HFF-Myc (cell line): ENCODE results near the gene SIRPD.
"Not testable (repeated sequence)": the region's sequence is repeated elsewhere in the genome, so short reads cannot be mapped to it uniquely, and the experiment has no call there.

Source experiments
- DNase-seq: peaks from one replicate; pipeline ENCODE4 v3.0.0-alpha.2; 2011; ENCODE audit warnings: low read depth; ENCODE audit errors: extremely low read depth
- H3K4me3 ChIP-seq: replicated peaks from 2 replicates; pipeline ENCODE4 v1.5.1; 2011; ENCODE audit warnings: low read depth, mild to moderate bottlenecking, control low read depth, low read length
- CTCF ChIP-seq: IDR thresholded peaks from 2 replicates; pipeline ENCODE4 v1.5.1; 2012; ENCODE audit warnings: mild to moderate bottlenecking, low read depth, low read length, control low read depth; ENCODE audit errors: missing control alignments

SIRPD gene

DNA sequence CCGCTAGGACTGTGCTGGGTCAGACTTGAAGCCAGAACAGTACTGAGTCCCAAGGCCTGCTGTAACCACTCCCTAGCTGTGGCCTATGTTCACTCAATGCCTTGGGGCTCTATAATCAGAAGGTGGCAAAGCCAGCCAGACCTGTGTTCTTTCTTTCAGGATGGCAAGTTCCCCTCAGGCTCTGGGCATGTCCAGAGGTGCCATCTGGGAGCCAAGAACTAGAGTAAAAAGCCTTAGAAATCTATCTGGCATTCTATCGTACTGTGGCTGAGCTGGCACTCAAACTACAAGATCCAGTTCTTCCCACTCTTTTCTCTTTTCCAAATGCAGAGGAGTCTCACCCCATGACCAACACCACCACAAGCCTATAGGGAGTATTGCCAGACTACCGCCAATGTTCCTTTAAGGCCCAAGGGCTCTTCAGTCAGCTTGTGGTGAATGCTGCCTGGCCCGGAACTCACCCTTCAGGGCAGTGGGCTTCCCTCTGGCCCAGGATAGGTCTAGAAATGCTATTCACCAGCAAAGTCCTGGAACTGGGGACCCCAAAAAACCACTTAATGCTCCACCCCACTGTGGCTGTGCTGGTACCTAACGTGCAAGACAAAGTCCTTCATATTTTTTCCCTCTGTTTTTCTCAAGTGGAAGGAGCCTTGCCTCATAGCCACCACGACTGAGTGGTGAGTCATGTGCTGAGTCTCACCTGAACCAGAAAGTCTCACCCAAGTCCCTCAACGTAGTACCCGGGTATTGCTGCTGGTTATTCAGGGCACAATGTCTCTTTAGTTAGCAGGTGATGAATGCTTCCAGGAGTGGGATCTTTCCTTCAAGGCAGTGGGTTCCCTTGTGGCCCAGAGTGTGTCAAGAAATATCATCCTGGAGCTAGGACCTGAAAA lies 57.7 kb downstream of the SIRPD start:
- H3K4me3 ChIP-seq = no peak overlapping the region
- DNase-seq = no peak
- TF ChIP-seq CTCF = no peak

- DNase-seq, H3K4me3 ChIP-seq: not testable (repeated sequence)
These were observed 60.1 kb downstream of the SIRPD start for GRCh38 chr20:1497371-1497770.

DNA sequence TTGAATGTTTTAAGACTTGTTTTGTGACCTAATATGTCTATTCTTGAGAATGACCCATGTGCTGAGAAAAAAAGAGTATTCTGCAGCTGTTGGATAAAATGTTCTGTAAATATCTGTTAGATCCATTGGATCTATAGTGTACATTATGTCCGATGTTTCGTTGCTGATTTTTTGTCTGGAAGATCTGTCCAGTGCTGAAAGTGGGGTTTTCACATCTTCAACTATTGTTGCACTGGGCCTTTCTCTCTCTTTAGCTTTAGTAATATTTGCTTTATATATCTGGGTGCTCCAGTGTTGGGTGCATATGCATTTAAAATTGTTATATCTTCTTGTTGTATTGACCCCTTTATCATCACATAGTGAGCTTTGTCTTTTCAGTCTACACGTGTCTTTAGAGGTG lies 60.6 kb downstream of the SIRPD start:
- DNase-seq = no peak
- no peak for TF ChIP-seq CTCF
- H3K4me3 ChIP-seq = no peak overlapping the region

- H3K4me3 ChIP-seq = no peak overlapping the region
- no peak for DNase-seq
- no peak for TF ChIP-seq CTCF
These were observed 63.1 kb downstream of the SIRPD start for GRCh38 chr20:1494436-1494835.

- H3K4me3 ChIP-seq = no peak overlapping the region
- no peak for DNase-seq
- no peak for TF ChIP-seq CTCF
These were observed 64.0 kb downstream of the SIRPD start for GRCh38 chr20:1493536-1493935.

DNA sequence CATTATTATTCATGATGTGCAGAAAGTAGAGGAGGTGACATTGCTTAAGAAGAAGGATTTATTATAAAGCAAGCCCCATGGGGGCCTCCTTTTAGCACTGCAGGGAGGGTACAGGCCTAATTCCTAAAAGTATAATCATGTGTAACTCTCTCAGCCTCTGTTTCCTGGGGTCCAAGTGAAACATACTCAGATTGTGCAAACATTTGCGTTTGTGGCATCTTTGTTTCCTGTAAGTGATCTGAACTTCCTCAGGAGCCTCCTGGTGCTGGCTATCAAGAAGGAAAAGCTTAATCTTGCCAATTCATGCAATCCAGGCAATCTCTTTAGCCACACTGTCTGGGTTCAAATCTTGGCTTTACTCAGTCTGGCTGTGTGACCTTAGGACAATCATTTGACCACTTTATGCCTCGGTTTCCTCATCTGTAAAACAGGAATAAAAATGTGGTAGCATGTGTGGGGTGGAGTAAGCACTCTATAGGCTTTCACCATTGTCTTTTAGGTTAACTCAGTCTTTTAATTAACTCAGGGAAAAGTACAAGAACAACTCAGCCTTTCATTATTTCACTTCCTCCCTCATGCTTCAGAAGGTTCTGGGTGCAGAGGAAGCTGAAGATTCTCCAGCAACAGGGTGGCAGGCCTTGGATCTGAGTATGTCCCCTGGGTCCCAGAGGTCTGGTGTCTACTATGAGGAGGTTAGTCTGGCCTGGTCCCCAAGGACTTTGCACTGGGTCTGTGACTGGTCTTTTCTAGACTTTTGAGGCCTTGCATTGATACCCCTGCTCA lies 65.5 kb downstream of the SIRPD start:
- no peak for TF ChIP-seq CTCF
- no peak for DNase-seq
- H3K4me3 ChIP-seq = no peak overlapping the region

DNA sequence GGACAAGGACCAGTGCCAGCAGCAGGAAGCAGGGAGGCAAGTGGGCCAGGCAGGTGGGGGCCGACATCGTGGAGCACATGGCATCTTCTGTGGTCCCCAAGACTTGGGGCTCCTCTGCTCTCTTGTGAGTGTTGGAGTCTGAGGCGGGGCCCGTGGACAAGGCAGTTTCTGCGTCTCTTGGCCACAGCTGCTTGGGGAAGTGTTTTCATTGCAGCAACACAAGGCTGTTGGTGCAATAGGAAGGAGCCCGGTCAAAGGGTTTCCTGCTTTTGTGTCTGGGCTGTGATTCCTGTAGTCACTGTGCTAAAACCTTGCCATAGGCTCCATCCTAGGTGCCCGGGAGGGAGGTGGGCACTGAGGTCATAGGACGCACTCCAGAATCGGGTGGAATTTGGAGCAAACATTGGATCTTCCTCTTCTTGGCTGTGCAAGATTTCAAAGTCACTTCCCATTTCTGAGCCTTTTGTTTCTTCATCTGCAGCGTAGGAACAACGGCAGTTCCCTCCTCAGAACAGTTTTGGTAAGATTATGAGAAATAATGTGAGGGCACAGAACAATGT lies 66.1 kb downstream of the SIRPD start, which contains the start of gene SIRPB2:
Gene SIRPB2, minus strand, starts transcription at position 140 of the 560 bp plus-strand sequence. Its CDS starts 61 bp downstream, at position 79.
- no peak within 1 kb of the TSS for H3K4me3 ChIP-seq
- no peak for DNase-seq
- no peak for TF ChIP-seq CTCF
